IPS-18c (cell line): Measurements from ENCODE around the gene PEX10.
"Not testable (repeated sequence)": the region's sequence is repeated elsewhere in the genome, so short reads cannot be mapped to it uniquely, and the experiment has no call there.

ENCODE experiments used
- H3K4me3 ChIP-seq: 2 replicates; pipeline ENCODE4 v1.7.0; 2013; ENCODE audit warnings: low read depth, mild to moderate bottlenecking, low read length, moderate library complexity; ENCODE audit not compliant: insufficient read depth
- H3K9me3 ChIP-seq: one replicate; pipeline ENCODE4 v1.6.1; 2013; ENCODE audit warnings: mild to moderate bottlenecking, low read length, moderate library complexity; ENCODE audit not compliant: control insufficient read depth, insufficient read depth

Gene PEX10

GRCh38 chr1:2412395-2412772 is at the start of gene PEX10:
Gene PEX10, minus strand, starts transcription at chr1:2412564. Its CDS starts 62 bp downstream, at chr1:2412502.
- Histone ChIP-seq H3K9me3 (no peaks in the 10 kb centered on the region), H3K4me3 (peak within 1 kb of the TSS; percentile 87)

GRCh38 chr1:2460996-2461751 is 48.8 kb upstream of the PEX10 start:
- Histone ChIP-seq H3K4me3 (no peak overlapping the region), H3K9me3 (peaks cover 2% of the 10 kb centered on the region)

DNA sequence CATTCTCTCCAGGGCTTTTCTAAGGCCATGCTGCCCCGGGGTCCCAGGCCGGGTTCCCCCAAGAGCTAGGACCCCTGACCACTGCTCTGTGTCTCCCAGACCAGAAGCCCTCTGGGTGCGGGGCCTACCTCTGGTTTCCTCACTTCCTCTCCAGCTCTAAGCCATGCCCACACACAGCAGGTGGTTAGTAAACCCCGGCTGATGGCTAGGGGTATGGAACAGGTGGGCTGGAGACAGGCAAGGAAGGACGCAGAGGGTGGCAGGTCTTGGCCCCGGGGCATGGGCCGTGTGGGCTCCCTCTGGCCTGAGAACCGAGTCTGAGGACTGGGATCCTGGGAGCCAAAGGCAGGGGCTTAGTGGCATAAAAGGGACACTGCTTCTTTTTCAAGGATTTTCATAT is 47.8 kb upstream of the PEX10 start:
- no peak overlapping the region for H3K4me3 ChIP-seq
- peaks cover 2% of the 10 kb centered on the region for H3K9me3 ChIP-seq

DNA sequence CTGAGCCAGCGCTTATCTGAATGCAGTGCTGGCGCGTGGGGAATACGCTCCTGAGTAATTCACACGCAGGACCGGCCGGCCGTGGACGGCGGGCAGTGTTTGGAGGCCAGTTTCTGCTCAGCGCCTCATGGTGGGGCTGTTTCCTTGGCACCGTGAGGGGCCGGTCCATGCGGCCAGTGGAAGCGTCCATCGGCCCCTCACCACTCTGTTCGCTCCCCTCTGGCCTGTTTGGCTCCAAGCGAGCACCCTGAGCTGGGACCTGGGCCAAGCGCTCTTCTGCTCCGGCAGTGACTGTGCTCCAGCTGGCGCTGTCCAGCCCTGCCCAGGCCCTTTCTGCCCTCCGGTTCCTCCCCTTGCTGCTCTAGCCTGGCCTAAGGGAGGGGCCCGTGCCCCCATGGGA is 47.4 kb upstream of the PEX10 start:
- Histone ChIP-seq H3K4me3 (no peak overlapping the region), H3K9me3 (peaks cover 2% of the 10 kb centered on the region)

DNA sequence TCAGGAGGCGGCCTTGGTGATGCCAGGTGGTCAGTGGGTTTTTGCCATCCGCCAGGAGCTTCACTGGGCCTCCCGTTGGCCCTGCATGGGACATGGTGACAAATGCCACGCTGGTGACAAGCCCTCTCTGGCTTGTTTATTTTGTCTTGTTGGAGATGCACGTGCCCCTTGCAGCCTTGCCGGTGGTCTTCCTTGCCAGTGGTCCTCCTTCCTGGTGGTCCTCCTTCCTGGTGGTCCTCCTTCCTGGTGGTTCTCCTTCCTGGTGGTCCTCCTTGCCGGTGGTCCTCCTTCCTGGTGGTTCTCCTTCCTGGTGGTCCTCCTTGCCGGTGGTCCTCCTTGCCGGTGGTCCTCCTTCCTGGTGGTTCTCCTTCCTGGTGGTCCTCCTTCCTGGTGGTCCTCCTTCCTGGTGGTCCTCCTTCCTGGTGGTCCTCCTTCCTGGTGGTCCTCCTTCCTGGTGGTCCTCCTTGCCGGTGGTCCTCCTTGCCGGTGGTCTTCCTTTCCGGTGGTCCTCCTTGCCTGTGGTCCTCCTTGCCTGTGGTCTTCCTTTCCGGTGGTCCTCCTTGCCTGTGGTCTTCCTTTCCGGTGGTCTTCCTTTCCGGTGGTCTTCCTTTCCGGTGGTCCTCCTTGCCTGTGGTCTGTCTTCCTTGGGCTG is 46.9 kb upstream of the PEX10 start:
- H3K4me3 ChIP-seq, H3K9me3 ChIP-seq: not testable (repeated sequence)

DNA sequence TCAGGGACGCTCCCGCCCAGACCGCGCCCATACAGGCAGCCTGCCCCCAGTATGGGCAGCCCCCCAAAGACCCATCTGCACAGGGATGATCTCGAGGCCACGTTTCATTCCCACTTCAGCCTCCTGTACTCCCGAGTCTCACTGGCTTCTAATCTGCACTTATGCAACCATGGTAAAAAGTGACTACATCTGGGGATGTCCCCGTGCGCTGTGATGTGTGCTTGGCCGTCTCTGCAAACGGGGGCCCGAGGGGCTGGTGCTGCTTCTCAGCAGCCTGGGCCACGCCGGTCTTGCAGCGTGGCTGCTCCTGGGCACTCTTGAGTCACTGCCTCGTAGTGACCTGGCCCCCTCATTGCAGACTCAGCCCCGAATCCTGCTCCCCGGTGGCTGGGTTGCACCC is 46.3 kb upstream of the PEX10 start:
- H3K9me3 ChIP-seq: peaks cover 2% of the 10 kb centered on the region

DNA sequence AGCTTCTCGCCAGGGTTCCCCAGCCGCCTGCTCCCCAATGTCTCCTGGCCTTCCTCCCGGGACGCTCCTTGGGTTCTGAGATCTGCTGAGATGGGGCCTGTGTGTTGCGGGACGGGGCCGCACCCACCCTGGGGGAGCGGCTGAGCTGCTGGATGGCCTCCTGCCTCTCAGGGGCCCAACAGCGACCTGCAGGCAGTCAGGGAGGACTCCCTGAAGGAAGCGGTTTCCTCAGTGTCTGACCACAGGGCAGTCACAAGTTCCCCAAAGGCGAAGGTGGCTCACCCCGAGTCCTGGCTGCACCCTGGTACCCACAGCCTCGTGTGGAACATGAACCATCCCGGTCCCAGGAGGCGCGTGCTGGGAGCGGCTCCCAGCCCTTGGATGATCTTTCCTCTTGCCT is 45.1 kb upstream of the PEX10 start:
- Histone ChIP-seq H3K4me3 (no peak overlapping the region), H3K9me3 (peaks cover 2% of the 10 kb centered on the region)

More for the DNA sequence above, 46.3 kb upstream of the PEX10 start:
- H3K4me3 ChIP-seq: no peak overlapping the region

DNA sequence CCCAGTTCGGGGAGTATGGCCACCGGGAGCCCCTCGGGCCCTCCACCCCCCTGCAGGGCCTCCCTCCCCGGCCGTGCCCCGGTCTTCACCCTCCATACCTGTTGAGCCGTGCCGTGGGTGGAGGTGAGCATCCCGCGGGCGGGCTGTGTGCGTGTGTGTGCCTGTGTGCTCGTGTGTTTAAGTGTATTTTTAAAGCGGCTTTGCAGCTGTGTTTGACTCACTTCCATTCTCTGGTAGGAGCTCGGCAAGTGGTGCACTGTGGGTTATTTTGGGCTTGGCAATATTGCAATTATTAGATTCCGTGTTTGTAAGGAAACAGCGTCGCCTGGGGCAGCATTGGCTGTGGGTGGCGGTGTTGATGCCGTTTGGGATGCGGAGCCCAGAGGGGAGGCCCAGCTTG is 43.4 kb upstream of the PEX10 start:
- no peaks in the 10 kb centered on the region for H3K9me3 ChIP-seq
- no peak overlapping the region for H3K4me3 ChIP-seq

GRCh38 chr1:2454227-2454626 is 41.9 kb upstream of the PEX10 start:
- no peaks in the 10 kb centered on the region for H3K9me3 ChIP-seq
- no peak overlapping the region for H3K4me3 ChIP-seq

- no peaks in the 10 kb centered on the region for H3K9me3 ChIP-seq
- no peak overlapping the region for H3K4me3 ChIP-seq
Observed at GRCh38 chr1:2452932-2453315, 40.6 kb upstream of the PEX10 start.

DNA sequence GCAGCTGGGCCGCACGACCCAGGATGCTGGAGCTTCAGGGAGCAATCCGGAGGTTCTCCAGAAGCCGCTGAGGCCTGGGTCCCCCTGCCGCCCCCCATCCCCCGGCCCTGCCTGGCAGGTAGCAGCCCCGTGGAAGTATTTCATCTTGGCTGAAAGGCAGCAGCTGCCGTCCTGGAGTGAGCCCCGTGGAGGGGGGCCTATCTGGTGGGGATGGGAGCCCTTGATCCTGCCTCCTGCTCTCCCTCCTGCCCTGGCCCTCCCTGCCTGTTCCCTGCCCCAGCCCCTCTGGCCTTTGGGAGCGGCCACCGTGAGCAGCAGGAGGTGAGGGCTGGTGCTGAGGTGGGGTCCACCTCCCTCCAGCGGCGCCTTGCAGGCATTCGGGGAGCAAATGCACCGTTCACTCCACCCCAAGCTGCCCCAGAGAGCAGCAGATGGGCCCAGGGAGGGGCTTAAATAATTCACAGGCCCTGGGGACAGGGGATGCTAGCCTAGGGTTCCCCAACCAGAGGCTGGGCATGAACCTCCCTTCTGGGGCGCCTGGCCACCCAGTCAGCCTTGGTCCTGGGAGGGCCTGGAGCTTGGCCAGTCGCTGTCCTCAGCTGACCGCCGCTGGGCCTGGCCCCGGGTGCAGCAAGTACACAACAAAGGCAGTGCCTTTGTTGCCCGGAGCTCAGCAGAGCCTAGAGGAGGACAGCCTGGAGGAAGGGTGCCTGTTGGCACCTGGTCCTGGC is 40.0 kb upstream of the PEX10 start:
- Histone ChIP-seq H3K4me3 (no peak overlapping the region), H3K9me3 (no peaks in the 10 kb centered on the region)

GRCh38 chr1:2451741-2452140 is 39.4 kb upstream of the PEX10 start:
- H3K9me3 ChIP-seq: no peaks in the 10 kb centered on the region
- no peak overlapping the region for H3K4me3 ChIP-seq

GRCh38 chr1:2449636-2450454 is 37.5 kb upstream of the PEX10 start:
- H3K9me3 ChIP-seq: no peaks in the 10 kb centered on the region
- H3K4me3 ChIP-seq: no peak overlapping the region

DNA sequence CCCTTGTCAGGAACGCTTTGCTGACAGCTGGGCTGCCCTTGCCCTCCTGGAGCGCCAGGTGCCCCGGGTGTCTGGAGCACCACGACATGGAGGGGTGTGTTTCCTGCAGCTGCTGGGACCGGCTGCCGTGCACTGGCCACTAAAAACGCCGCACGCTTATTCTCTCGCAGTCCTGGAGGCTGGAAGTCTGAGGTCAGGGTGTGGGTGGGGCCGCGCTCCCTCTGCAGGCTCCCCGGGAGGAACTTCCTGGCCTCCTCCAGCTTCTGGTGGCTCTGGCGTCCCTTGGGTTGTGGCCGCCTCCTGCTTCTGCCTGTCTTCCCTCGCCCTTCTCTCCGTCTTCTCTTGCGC is 35.7 kb upstream of the PEX10 start:
- no peak overlapping the region for H3K4me3 ChIP-seq

DNA sequence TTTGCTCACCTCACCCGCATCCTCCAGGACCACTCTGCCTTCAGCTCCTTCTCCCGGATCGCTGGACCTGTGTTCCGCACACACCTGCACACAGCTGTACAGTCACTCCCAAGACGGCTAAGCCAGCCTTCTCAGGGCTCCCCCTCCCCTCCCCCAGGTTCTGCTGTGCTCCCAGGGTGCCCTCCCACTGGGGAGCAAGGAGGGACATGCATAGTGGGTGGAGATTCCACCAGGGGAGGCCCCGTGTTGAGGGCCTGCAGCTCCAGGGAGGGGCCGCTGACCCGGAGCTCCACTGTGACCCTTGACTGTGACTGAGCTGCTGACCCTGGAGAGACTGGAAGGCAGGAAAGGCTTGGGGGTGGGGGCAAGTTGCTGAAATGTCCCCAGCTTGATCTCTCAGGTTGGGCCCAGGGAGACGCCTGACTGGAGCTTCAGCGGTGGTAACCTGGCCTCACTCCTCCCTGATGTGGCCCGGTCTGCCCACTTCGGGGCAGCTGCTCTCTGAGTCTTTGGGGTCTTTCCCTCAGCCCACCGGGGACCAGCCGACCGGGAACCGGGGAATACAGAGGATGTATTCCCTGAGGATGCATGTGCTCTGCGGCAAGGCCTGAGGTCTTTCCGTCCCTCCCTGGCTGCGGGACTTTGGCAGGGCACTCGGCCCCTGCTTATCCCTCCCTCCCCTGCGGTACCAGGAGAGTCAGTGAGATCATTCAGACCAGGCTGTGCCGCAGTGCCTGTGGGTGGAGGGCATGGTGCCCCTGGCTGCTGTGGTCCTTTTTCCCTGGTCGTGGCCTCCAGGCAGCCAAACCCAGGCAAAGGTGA is 35.1 kb upstream of the PEX10 start:
- H3K4me3 ChIP-seq: no peak overlapping the region
- no peaks in the 10 kb centered on the region for H3K9me3 ChIP-seq

More for the DNA sequence above, 35.7 kb upstream of the PEX10 start:
- no peaks in the 10 kb centered on the region for H3K9me3 ChIP-seq

DNA sequence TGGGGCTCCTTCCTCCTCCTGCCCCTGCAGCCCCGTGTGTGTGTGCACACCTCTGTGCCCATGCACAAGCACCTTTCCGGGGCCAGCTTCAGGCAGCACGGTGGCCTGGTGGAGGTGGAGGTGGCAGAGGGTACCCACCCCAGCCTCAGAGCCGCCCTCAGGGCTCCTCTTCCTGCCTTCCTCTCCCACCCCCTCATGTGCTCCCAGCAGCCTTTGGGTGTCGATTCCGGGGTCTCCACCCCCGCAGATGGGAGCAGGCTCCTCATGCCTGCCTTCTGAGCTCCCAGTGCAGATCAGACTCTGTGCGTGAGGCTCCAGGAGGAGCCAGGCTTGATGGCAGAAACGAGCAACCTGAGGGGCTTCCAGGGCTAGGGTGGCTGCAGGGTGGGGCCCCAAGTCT is 34.5 kb upstream of the PEX10 start:
- H3K9me3 ChIP-seq: no peaks in the 10 kb centered on the region
- H3K4me3 ChIP-seq: no peak overlapping the region

GRCh38 chr1:2446394-2446793 is 34.0 kb upstream of the PEX10 start:
- Histone ChIP-seq H3K4me3 (no peak overlapping the region), H3K9me3 (no peaks in the 10 kb centered on the region)
